22Rv1 (cell line): ENCODE results near the gene SPATS2L.

Experiments used
- CTCF ChIP-seq: fragments of 450-650 bp; IDR thresholded peaks from 2 replicates; pipeline ENCODE4 v1.5.1; 2017; ENCODE audit warnings: mild to moderate bottlenecking
- ZFX ChIP-seq: fragments of 450-650 bp; IDR thresholded peaks from 2 replicates; pipeline ENCODE4 v1.6.1; 2017; ENCODE audit warnings: antibody characterized with exemption, borderline replicate concordance

GRCh38 chr2:200353874-200354273 is 47.4 kb downstream of the SPATS2L start:
- TF ChIP-seq CTCF (no peak), ZFX (no peak)
